Retinal pigment epithelial cell (primary cell): Measurements from ENCODE around the gene NOP56.

Experiments
- DNase-seq: peaks from one replicate; pipeline ENCODE4 v3.0.0-alpha.2; 2010; ENCODE audit warnings: low read depth
- H3K4me3 ChIP-seq: 2 replicates; pipeline ENCODE4 v1.5.1; 2011; ENCODE audit warnings: mild to moderate bottlenecking, low read length, control low read depth, moderate library complexity
- TF ChIP-seq, protein P1 (sequence below): conservative IDR thresholded peaks from 2 replicates; pipeline ENCODE4 v1.5.1; 2011; ENCODE audit warnings: low read depth, low read length, control low read depth, inconsistent platforms

NOP56 gene

GRCh38 chr20:2640260-2640659 lies 12.2 kb upstream of the NOP56 start:
- H3K4me3 ChIP-seq: no peak overlapping the region
- no peak for DNase-seq

GRCh38 chr20:2640899-2641298 lies 11.5 kb upstream of the NOP56 start:
- DNase-seq: no peak
- TF ChIP-seq, protein P1, sequence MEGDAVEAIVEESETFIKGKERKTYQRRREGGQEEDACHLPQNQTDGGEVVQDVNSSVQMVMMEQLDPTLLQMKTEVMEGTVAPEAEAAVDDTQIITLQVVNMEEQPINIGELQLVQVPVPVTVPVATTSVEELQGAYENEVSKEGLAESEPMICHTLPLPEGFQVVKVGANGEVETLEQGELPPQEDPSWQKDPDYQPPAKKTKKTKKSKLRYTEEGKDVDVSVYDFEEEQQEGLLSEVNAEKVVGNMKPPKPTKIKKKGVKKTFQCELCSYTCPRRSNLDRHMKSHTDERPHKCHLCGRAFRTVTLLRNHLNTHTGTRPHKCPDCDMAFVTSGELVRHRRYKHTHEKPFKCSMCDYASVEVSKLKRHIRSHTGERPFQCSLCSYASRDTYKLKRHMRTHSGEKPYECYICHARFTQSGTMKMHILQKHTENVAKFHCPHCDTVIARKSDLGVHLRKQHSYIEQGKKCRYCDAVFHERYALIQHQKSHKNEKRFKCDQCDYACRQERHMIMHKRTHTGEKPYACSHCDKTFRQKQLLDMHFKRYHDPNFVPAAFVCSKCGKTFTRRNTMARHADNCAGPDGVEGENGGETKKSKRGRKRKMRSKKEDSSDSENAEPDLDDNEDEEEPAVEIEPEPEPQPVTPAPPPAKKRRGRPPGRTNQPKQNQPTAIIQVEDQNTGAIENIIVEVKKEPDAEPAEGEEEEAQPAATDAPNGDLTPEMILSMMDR: no peak
- no peak overlapping the region for H3K4me3 ChIP-seq

More at GRCh38 chr20:2640260-2640659, 12.2 kb upstream of the NOP56 start:
- TF ChIP-seq, protein P1: no peak

- TF ChIP-seq, protein P1: no peak
- no peak for DNase-seq
- no peak overlapping the region for H3K4me3 ChIP-seq
Measured at GRCh38 chr20:2643708-2644107, 8.7 kb upstream of the NOP56 start.

DNA sequence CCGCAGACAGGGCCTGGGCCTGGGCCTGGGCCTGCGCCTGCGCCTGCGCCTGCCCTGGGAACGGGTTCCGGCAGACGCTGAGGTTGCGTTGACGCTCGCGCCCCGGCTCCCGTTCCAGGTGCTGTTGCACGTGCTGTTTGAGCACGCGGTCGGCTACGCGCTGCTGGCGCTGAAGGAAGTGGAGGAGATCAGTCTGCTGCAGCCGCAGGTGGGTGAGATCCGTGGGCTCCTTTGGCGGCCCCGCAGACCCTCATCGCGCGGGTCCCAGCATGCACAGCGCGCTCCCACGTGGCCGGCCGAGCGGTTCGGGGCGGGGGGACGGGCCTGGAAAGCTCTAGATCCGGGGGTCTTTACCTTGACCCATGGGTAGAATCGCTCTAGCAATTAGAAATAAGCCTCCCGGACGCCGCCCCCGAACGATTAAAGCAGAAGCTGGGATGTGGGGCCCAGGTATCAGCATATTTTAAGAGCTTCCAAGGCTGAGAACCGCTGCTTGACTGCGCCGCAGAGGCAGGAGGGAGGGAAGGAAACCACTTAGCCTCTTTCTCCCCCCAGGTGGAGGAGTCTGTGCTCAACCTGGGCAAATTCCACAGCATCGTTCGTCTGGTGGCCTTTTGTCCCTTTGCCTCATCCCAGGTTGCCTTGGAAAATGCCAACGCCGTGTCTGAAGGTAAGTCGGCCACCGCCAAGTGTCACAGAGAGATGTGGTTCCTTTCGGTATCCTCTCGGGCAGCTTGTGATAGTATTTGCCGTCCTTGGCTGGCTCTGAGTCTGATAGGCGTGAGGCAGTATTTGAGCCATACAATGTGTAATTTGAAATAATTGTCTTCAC lies 508 bp downstream of the NOP56 start:
- DNase-seq: no peak
- TF ChIP-seq, protein P1: no peak

GRCh38 chr20:2653556-2654383 lies 1.3 kb downstream of the NOP56 start:
- TF ChIP-seq, protein P1: no peak
- peak overlapping the region; percentile 97 for H3K4me3 ChIP-seq
- DNase-seq: no peak

More for the DNA sequence above, 508 bp downstream of the NOP56 start:
- peak overlapping the region; percentile 97 for H3K4me3 ChIP-seq

GRCh38 chr20:2654384-2654822 lies 2.0 kb downstream of the NOP56 start:
- DNase-seq: no peak
- H3K4me3 ChIP-seq: peak overlapping the region; percentile 97
- TF ChIP-seq, protein P1: no peak
